ENCODE results near the gene ARHGEF26.

DNA sequence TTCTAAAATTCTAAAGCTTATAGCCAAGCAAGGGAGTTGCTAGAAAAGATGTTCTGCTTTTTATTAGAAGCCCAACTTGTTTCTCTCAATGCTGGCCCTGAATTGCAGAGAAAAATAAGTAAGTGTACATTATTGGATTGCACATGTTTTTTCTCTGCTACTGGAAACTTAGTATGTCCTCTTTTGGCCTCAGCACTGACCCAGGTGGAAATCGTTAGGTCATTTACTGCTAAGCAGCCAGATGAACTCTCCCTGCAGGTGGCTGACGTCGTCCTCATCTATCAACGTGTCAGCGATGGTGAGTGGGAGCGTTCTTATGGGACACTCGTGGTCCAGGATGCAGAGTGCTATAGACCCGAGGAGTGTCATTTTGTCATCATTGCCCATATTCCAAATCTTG is 133.3 kb downstream of the ARHGEF26 start:
- TF ChIP-seq, protein P1, sequence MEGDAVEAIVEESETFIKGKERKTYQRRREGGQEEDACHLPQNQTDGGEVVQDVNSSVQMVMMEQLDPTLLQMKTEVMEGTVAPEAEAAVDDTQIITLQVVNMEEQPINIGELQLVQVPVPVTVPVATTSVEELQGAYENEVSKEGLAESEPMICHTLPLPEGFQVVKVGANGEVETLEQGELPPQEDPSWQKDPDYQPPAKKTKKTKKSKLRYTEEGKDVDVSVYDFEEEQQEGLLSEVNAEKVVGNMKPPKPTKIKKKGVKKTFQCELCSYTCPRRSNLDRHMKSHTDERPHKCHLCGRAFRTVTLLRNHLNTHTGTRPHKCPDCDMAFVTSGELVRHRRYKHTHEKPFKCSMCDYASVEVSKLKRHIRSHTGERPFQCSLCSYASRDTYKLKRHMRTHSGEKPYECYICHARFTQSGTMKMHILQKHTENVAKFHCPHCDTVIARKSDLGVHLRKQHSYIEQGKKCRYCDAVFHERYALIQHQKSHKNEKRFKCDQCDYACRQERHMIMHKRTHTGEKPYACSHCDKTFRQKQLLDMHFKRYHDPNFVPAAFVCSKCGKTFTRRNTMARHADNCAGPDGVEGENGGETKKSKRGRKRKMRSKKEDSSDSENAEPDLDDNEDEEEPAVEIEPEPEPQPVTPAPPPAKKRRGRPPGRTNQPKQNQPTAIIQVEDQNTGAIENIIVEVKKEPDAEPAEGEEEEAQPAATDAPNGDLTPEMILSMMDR (conservative IDR thresholded peaks at IDR 0.05; ENCODE audit: low read depth in 2 of 2) = no peak
- no peak for TF ChIP-seq POLR2AphosphoS5 (IDR thresholded peaks at IDR 0.05; ENCODE audit: low read depth)
- TF ChIP-seq EZH2 (IDR thresholded peaks at IDR 0.05; ENCODE audit: low read depth, unreplicated experiment) = no peak
- no peak for TF ChIP-seq EZH2phosphoT487 (IDR thresholded peaks at IDR 0.05; ENCODE audit: unreplicated experiment)

All from GM23338 (cell line).